ENCODE results near the gene DHRS7B. TPM values are rescaled to one million over a fixed set of nuclear protein-coding genes. Genes with fewer than 3 reads are reported as not detected.

DHRS7B gene
- total RNA-seq, 1 experiment from 2014 or later = 19.0 TPM

DNA sequence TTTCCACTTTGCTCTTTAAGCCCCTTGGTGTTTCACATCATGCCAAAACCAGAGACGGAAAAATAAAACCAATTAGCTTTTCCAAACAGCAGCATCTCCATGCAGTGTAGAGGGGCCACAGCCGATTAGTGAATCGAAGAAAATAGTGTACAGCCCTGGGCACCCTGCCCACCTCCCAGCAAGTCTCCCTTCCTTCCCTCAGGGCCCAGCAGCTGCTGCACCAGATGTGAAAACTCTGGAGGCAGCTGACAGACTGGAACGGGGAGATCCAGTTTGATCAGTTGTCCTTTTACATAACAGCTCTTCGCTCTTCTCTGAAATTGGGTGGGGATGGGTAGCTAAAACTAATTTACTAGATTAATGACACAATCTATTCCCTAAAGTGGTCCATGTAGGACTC lies 67.9 kb downstream of the DHRS7B start:
- DNase-seq (ENCODE audit: low spot score) = no peak
- Histone ChIP-seq H3K4me3 (ENCODE audit: low read depth, low read length, poor library complexity, severe bottlenecking) (no peak overlapping the region), H3K36me3 (ENCODE audit: insufficient read depth, low read length, poor library complexity, severe bottlenecking) (peaks cover 28% of the 10 kb centered on the region), H3K27me3 (replicated peaks; ENCODE audit: insufficient read depth, low read depth, low read length, poor library complexity) (no peaks in the 10 kb centered on the region), H3K9me3 (ENCODE audit: low read depth, low read length, poor library complexity, severe bottlenecking) (no peaks in the 10 kb centered on the region), H3K27ac (ENCODE audit: low read depth, low read length, poor library complexity, severe bottlenecking) (no peak overlapping the region), H3K4me1 (ENCODE audit: insufficient read depth, low read length, poor library complexity, severe bottlenecking) (no peaks in the 10 kb centered on the region)
- ChIA-PET CTCF (no interaction called here), POLR2A (ENCODE audit: low non-redundant PET) (no interaction called here)
- BruUV-seq (replicated peaks) = no TSS peak
- TF ChIP-seq EZH2 (IDR thresholded peaks at IDR 0.05; ENCODE audit: borderline replicate concordance, low read depth, low read length, poor library complexity, severe bottlenecking) = no peak
- TF ChIP-seq, protein P1, sequence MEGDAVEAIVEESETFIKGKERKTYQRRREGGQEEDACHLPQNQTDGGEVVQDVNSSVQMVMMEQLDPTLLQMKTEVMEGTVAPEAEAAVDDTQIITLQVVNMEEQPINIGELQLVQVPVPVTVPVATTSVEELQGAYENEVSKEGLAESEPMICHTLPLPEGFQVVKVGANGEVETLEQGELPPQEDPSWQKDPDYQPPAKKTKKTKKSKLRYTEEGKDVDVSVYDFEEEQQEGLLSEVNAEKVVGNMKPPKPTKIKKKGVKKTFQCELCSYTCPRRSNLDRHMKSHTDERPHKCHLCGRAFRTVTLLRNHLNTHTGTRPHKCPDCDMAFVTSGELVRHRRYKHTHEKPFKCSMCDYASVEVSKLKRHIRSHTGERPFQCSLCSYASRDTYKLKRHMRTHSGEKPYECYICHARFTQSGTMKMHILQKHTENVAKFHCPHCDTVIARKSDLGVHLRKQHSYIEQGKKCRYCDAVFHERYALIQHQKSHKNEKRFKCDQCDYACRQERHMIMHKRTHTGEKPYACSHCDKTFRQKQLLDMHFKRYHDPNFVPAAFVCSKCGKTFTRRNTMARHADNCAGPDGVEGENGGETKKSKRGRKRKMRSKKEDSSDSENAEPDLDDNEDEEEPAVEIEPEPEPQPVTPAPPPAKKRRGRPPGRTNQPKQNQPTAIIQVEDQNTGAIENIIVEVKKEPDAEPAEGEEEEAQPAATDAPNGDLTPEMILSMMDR (conservative IDR thresholded peaks at IDR 0.05; ENCODE audit: low read depth, low read length) = no peak
- intact Hi-C loops (cut with micrococcal nuclease; ENCODE audit: unreplicated experiment) = no loop called here

DNA sequence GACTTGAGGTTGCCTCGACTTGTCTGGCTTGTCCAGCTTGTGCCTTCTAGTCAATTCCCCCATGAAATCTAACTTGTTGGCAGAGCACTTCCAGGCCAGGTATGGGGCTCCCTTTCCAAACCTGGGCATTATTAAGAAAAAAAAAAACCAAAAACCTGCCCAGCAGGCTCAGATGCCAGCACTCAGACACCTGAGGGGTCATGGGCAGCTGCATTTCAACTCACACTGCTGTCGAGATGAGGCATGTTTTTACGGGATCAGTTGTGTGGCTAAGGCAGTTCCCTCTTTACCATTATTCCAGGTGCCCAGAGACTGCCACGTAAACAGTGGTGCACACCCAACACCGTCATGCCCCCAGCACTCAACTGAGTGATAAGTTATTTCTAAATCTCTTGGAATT lies 69.4 kb downstream of the DHRS7B start:
- no peak for DNase-seq (ENCODE audit: low spot score)

DNA sequence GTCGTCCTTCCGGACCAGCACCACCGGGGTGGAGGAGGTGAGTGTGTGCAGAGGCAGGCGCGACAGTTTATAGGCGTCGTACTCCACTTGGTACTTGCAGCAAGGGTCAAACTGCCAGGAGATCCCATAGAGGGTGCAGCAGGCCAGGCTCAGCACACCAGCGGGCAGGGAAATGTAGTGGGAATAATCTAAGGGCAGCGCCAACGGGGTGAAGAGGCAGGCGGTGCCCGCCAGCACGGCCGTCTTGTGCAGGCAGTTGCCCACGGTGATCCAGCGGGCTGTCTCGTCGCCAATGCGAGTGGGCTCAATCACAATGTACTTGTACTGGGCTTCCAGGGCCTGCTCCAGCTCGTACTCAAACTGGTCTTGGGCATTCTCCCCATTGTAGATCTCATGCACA lies 71.6 kb downstream of the DHRS7B start:
- ChIA-PET CTCF (no interaction called here), POLR2A (ENCODE audit: low non-redundant PET) (no interaction called here)
- Histone ChIP-seq H3K27me3 (replicated peaks; ENCODE audit: insufficient read depth, low read depth, low read length, poor library complexity) (no peaks in the 10 kb centered on the region), H3K4me3 (ENCODE audit: low read depth, low read length, poor library complexity, severe bottlenecking) (no peak overlapping the region), H3K9me3 (ENCODE audit: low read depth, low read length, poor library complexity, severe bottlenecking) (no peaks in the 10 kb centered on the region), H3K36me3 (ENCODE audit: insufficient read depth, low read length, poor library complexity, severe bottlenecking) (peaks cover 28% of the 10 kb centered on the region), H3K27ac (ENCODE audit: low read depth, low read length, poor library complexity, severe bottlenecking) (no peak overlapping the region), H3K4me1 (ENCODE audit: insufficient read depth, low read length, poor library complexity, severe bottlenecking) (no peaks in the 10 kb centered on the region)
- no TSS peak for BruUV-seq (replicated peaks)
- no peak for TF ChIP-seq EZH2 (IDR thresholded peaks at IDR 0.05; ENCODE audit: borderline replicate concordance, low read depth, low read length, poor library complexity, severe bottlenecking)
- TF ChIP-seq, protein P1 (conservative IDR thresholded peaks at IDR 0.05; ENCODE audit: low read depth, low read length) = no peak
- no peak for DNase-seq (ENCODE audit: low spot score)
- intact Hi-C loops (cut with micrococcal nuclease; ENCODE audit: unreplicated experiment) = no loop called here

More for the DNA sequence above, 69.4 kb downstream of the DHRS7B start:
- no peak for TF ChIP-seq EZH2 (IDR thresholded peaks at IDR 0.05; ENCODE audit: borderline replicate concordance, low read depth, low read length, poor library complexity, severe bottlenecking)
- TF ChIP-seq, protein P1 (conservative IDR thresholded peaks at IDR 0.05; ENCODE audit: low read depth, low read length) = no peak
- Histone ChIP-seq H3K4me1 (ENCODE audit: insufficient read depth, low read length, poor library complexity, severe bottlenecking) (no peaks in the 10 kb centered on the region), H3K27ac (ENCODE audit: low read depth, low read length, poor library complexity, severe bottlenecking) (no peak overlapping the region), H3K9me3 (ENCODE audit: low read depth, low read length, poor library complexity, severe bottlenecking) (no peaks in the 10 kb centered on the region), H3K36me3 (ENCODE audit: insufficient read depth, low read length, poor library complexity, severe bottlenecking) (peaks cover 28% of the 10 kb centered on the region), H3K4me3 (ENCODE audit: low read depth, low read length, poor library complexity, severe bottlenecking) (no peak overlapping the region), H3K27me3 (replicated peaks; ENCODE audit: insufficient read depth, low read depth, low read length, poor library complexity) (no peaks in the 10 kb centered on the region)
- intact Hi-C loops (cut with micrococcal nuclease; ENCODE audit: unreplicated experiment) = no loop called here
- ChIA-PET POLR2A (ENCODE audit: low non-redundant PET) (no interaction called here), CTCF (no interaction called here)
- BruUV-seq (replicated peaks) = no TSS peak

Data from A673 (cell line).